22Rv1 (cell line): Measurements from ENCODE around the gene DYNC1LI2.

ENCODE experiments used
- CTCF ChIP-seq: fragments of 450-650 bp; IDR thresholded peaks from 2 replicates; pipeline ENCODE4 v1.5.1; 2017; ENCODE audit warnings: mild to moderate bottlenecking
- ZFX ChIP-seq: fragments of 450-650 bp; IDR thresholded peaks from 2 replicates; pipeline ENCODE4 v1.6.1; 2017; ENCODE audit warnings: antibody characterized with exemption, borderline replicate concordance

- TF ChIP-seq CTCF (no peak), ZFX (no peak)
Observed at GRCh38 chr16:66699898-66700297, 51.5 kb downstream of the DYNC1LI2 start.
